Liver (tissue), 9 donors: ENCODE results near the gene SLX9. TPM values are rescaled to one million over a fixed set of nuclear protein-coding genes. Genes with fewer than 3 reads are reported as not detected.

Experiments used
- DNase-seq: peaks from one replicate; pipeline ENCODE4 v3.0.0-alpha.2; 2017; ENCODE audit warnings: low spot score
- H3K27ac ChIP-seq, 2 donors: one replicate each; pipeline ENCODE4 v1.7.0; 2013; ENCODE audit warnings: inconsistent platforms in 2 of 2, low read length in 2 of 2, control low read depth in 1 of 2, low read depth in 1 of 2, mild to moderate bottlenecking in 1 of 2
- H3K27me3 ChIP-seq, 4 donors: one replicate each; pipeline versions ENCODE4 v1.6.1 to v1.7.0; 2013; ENCODE audit warnings: low read length in 3 of 4, inconsistent platforms in 1 of 4, mild to moderate bottlenecking in 1 of 4, moderate library complexity in 1 of 4; ENCODE audit not compliant: control insufficient read depth in 4 of 4, insufficient read depth in 4 of 4
- H3K36me3 ChIP-seq, 4 donors: one replicate each; pipeline versions ENCODE4 v1.6.1 to v1.7.0; 2013; ENCODE audit warnings: low read length in 3 of 4, mild to moderate bottlenecking in 3 of 4, low read depth in 1 of 4, moderate library complexity in 1 of 4; ENCODE audit not compliant: control insufficient read depth in 4 of 4, insufficient read depth in 3 of 4
- H3K4me1 ChIP-seq, 4 donors: one replicate each; pipeline versions ENCODE4 v1.6.1 to v1.7.0; 2013; ENCODE audit warnings: low read length in 3 of 4, mild to moderate bottlenecking in 3 of 4, moderate library complexity in 1 of 4; ENCODE audit not compliant: control insufficient read depth in 4 of 4, insufficient read depth in 4 of 4
- H3K4me3 ChIP-seq, 3 donors: one replicate each; pipeline versions ENCODE4 v1.6.1 to v1.7.0; 2013; ENCODE audit warnings: low read length in 3 of 3, control low read depth in 1 of 3, low read depth in 1 of 3, mild to moderate bottlenecking in 1 of 3
- H3K9ac ChIP-seq, 2 donors: one replicate each; pipeline ENCODE4 v1.7.0; 2013; ENCODE audit warnings: low read length in 2 of 2, mild to moderate bottlenecking in 2 of 2, moderate library complexity in 2 of 2, control low read depth in 1 of 2, low read depth in 1 of 2
- H3K9me3 ChIP-seq, 4 donors: one replicate each; pipeline versions ENCODE4 v1.6.1 to v1.7.0; 2013; ENCODE audit warnings: low read length in 3 of 4; ENCODE audit not compliant: control insufficient read depth in 4 of 4
- EGR1 ChIP-seq, 2 donors: IDR thresholded peaks; 2 replicates each; pipeline ENCODE4 v1.6.1; 2016 to 2018; ENCODE audit warnings: antibody characterized with exemption in 2 of 2, low read depth in 2 of 2
- FOXA1 ChIP-seq: IDR thresholded peaks from 2 replicates; pipeline ENCODE4 v1.6.1; 2016; ENCODE audit warnings: antibody characterized with exemption
- FOXA2 ChIP-seq: IDR thresholded peaks from 2 replicates; pipeline ENCODE4 v1.6.1; 2016; ENCODE audit warnings: antibody characterized with exemption
- GABPA ChIP-seq, 2 donors: IDR thresholded peaks in 1 of 2; conservative IDR thresholded peaks in 1 of 2; 2 replicates each; pipeline ENCODE4 v1.6.1; 2016; ENCODE audit warnings: antibody characterized with exemption in 2 of 2, mild to moderate bottlenecking in 1 of 2, moderate library complexity in 1 of 2
- HNF4A ChIP-seq, 2 donors: conservative IDR thresholded peaks; 2 replicates each; pipeline ENCODE4 v1.6.1; 2016; ENCODE audit warnings: antibody characterized with exemption in 2 of 2, mild to moderate bottlenecking in 2 of 2
- JUND ChIP-seq, 2 donors: IDR thresholded peaks; 2 replicates each; pipeline ENCODE4 v1.6.1; 2016; ENCODE audit warnings: antibody characterized with exemption in 2 of 2
- NR2F2 ChIP-seq: IDR thresholded peaks from 2 replicates; pipeline ENCODE4 v1.6.1; 2016; ENCODE audit warnings: antibody characterized with exemption
- RAD21 ChIP-seq, 2 donors: IDR thresholded peaks; 2 replicates each; pipeline ENCODE4 v1.6.1; 2016; ENCODE audit warnings: antibody characterized with exemption in 2 of 2, mild to moderate bottlenecking in 2 of 2
- RXRA ChIP-seq, 2 donors: IDR thresholded peaks; 2 replicates each; pipeline ENCODE4 v1.6.1; 2017 to 2018; ENCODE audit warnings: antibody characterized with exemption in 2 of 2, mild to moderate bottlenecking in 1 of 2
- SP1 ChIP-seq: IDR thresholded peaks from 2 replicates; pipeline ENCODE4 v1.6.1; 2018; ENCODE audit warnings: antibody characterized with exemption, mild to moderate bottlenecking
- TAF1 ChIP-seq: conservative IDR thresholded peaks from 2 replicates; pipeline ENCODE4 v1.6.1; 2016; ENCODE audit warnings: antibody characterized with exemption, mild to moderate bottlenecking
- YY1 ChIP-seq: IDR thresholded peaks from 2 replicates; pipeline ENCODE4 v1.6.1; 2016; ENCODE audit warnings: antibody characterized with exemption, mild to moderate bottlenecking
- WGBS: extraction: QIAGEN DNeasy Blood & Tissue Kit; methylation state at CpG from one replicate; pipeline ENCODE4 v1.1.7; 2013; 5-methylcytosine and 5-hydroxymethylcytosine counted together
- polyA plus RNA-seq, 2 donors: library from polyadenylated mRNA; stranded (reverse) in 1 of 2; unstranded in 1 of 2; fragments of 200-250 nt in 1 of 2; fragments of >200 nt in 1 of 2; fragmentation: Nextera tagmentation in 1 of 2; extraction: Ambion mirVana in 1 of 2; gene quantifications; one replicate each; pipeline versions ENCODE4 v1.2.1 to v1.2.3, GENCODE V29; 2013 to 2015
- total RNA-seq, 2 donors: library from RNA; depleted of rRNA; stranded (reverse); fragments of >200 nt; gene quantifications; one replicate each; pipeline ENCODE4 v1.2.3, GENCODE V29; 2014
- TF ChIP-seq, protein P1 (sequence below): IDR thresholded peaks from 2 replicates; pipeline ENCODE4 v1.6.1; 2016; ENCODE audit warnings: antibody characterized with exemption
- TF ChIP-seq, protein P2 (sequence below): IDR thresholded peaks from 2 replicates; pipeline ENCODE4 v1.6.1; 2016; ENCODE audit warnings: antibody characterized with exemption
- TF ChIP-seq, protein P3 (sequence below): fragments of 150-350 bp; IDR thresholded peaks from 2 replicates; pipeline ENCODE4 v1.5.1; 2017; ENCODE audit warnings: improper control_type of control experiment, low read depth, low read length; ENCODE audit not compliant: missing input control
- TF ChIP-seq, protein P4 (sequence below): IDR thresholded peaks from 2 replicates; pipeline ENCODE4 v1.6.1; 2016; ENCODE audit warnings: antibody characterized with exemption
- TF ChIP-seq, protein P5 (sequence below): IDR thresholded peaks from 2 replicates; pipeline ENCODE4 v1.6.1; 2016; ENCODE audit warnings: antibody characterized with exemption, mild to moderate bottlenecking
- donor health status: healthy.
- donor health status: healthy.
- donor health status: healthy.
- donor health status: healthy.
- donor health status: healthy.

SLX9 gene
- total and polyA plus RNA-seq, 4 donors: 7.5 to 20.3 (median 12.2) TPM

DNA sequence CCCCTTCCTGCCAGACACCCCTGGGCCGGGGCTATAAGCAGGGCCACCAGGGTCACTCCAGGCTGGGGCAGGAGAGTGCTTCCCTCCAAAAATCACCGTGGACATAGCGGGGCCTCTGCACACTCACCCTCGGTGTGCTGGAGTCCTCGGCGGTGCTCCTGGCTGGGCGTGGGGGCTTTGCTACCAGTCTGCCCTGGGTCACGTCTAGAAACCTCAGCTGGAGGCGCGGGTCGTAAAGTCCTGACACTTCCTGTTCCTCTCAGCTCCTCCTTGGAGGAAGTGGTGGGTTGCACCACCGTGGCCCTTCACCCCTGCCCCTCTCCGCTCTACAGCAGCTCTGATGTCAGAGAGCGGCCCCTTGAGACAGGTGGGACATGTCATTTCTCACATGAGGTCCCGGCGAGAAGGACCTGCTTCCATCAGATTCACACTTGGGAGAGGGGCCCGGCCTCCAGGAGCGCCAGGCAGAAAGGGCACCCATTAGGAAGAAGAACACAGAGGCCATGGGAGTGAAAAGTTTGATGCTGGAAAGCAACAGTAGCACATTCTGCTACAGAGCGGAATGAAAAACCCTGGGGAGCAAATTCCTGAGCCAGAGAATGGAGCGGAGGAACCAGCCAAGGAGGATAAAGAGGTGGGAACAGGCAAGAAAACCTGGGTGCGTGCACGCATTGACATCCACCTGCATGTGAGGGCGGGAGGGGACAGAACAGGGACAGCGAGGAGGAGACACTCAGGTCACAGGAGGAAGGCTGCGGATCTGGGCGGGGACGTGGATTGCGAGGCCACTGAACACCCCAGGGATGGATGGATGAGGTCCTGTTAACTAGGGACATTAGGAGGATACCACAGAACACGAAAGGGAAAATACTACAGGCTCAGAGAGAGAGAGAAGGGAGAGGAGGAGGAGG lies 18.9 kb upstream of the SLX9 start, which contains the start of gene ITGB2:
Gene ITGB2, minus strand, starts transcription at position 206 of the 911 bp plus-strand sequence. CDS start 10,117 bp downstream, outside the sequence.
- Histone ChIP-seq H3K4me1 (peaks cover 3 to 15% (median 13%) of the 10 kb centered on the region in 4 donors), H3K4me3 (peak within 1 kb of the TSS in 2 of 3 donors; percentile 27 to 41), H3K9ac (no peak within 1 kb of the TSS), H3K27me3 (no peaks in the 10 kb centered on the region), H3K9me3 (no peaks in the 10 kb centered on the region), H3K36me3 (no peaks in the 10 kb centered on the region), H3K27ac (peak within 1 kb of the TSS; percentile 50 to 65)
- DNase-seq: no peak
- WGBS: 75% methylated on average over 29 of the region's 29 CpGs
- TF ChIP-seq, protein P1, sequence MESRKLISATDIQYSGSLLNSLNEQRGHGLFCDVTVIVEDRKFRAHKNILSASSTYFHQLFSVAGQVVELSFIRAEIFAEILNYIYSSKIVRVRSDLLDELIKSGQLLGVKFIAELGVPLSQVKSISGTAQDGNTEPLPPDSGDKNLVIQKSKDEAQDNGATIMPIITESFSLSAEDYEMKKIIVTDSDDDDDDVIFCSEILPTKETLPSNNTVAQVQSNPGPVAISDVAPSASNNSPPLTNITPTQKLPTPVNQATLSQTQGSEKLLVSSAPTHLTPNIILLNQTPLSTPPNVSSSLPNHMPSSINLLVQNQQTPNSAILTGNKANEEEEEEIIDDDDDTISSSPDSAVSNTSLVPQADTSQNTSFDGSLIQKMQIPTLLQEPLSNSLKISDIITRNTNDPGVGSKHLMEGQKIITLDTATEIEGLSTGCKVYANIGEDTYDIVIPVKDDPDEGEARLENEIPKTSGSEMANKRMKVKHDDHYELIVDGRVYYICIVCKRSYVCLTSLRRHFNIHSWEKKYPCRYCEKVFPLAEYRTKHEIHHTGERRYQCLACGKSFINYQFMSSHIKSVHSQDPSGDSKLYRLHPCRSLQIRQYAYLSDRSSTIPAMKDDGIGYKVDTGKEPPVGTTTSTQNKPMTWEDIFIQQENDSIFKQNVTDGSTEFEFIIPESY: no peak
- TF ChIP-seq FOXA2 (no peak), EGR1 (IDR thresholded peaks at IDR 0.05; ENCODE audit: low read depth in 2 of 2) (no peak), YY1 (no peak), RAD21 (IDR thresholded peaks at IDR 0.05) (no peak), JUND (IDR thresholded peaks at IDR 0.05) (no peak), NR2F2 (no peak), TAF1 (no peak), FOXA1 (no peak), GABPA (IDR thresholded peaks at IDR 0.05 in 1 of 2, conservative IDR thresholded peaks at IDR 0.05 in 1 of 2) (no peak), RXRA (IDR thresholded peaks at IDR 0.05) (no peak), HNF4A (conservative IDR thresholded peaks at IDR 0.05) (no peak), SP1 (no peak)
- TF ChIP-seq, protein P2, sequence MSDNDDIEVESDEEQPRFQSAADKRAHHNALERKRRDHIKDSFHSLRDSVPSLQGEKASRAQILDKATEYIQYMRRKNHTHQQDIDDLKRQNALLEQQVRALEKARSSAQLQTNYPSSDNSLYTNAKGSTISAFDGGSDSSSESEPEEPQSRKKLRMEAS: no peak
- TF ChIP-seq, protein P3, sequence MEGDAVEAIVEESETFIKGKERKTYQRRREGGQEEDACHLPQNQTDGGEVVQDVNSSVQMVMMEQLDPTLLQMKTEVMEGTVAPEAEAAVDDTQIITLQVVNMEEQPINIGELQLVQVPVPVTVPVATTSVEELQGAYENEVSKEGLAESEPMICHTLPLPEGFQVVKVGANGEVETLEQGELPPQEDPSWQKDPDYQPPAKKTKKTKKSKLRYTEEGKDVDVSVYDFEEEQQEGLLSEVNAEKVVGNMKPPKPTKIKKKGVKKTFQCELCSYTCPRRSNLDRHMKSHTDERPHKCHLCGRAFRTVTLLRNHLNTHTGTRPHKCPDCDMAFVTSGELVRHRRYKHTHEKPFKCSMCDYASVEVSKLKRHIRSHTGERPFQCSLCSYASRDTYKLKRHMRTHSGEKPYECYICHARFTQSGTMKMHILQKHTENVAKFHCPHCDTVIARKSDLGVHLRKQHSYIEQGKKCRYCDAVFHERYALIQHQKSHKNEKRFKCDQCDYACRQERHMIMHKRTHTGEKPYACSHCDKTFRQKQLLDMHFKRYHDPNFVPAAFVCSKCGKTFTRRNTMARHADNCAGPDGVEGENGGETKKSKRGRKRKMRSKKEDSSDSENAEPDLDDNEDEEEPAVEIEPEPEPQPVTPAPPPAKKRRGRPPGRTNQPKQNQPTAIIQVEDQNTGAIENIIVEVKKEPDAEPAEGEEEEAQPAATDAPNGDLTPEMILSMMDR: no peak
- TF ChIP-seq, protein P4, sequence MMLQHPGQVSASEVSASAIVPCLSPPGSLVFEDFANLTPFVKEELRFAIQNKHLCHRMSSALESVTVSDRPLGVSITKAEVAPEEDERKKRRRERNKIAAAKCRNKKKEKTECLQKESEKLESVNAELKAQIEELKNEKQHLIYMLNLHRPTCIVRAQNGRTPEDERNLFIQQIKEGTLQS: no peak

DNA sequence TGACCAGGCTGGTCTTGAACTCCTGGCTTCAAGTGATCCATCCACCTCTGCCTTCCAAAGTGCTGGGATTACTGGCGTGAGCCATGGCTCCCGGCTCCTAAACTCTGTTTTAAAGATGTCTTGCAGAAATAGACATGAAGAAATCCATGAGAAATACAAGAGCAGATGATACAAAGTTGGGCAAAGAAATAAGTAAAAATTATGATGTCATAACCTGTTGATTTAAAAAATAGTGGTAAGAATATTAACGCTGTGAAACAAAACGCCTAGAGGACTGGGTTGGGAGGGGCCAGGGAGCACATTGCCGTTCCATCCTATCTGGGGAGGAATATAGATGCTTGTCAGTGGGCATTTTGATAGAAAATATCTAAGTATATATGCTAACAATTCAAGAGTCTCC lies 17.9 kb upstream of the SLX9 start:
- Histone ChIP-seq H3K4me1 (peaks cover 3 to 15% (median 13%) of the 10 kb centered on the region in 4 donors), H3K4me3 (no peak overlapping the region), H3K36me3 (no peaks in the 10 kb centered on the region), H3K27me3 (no peaks in the 10 kb centered on the region), H3K27ac (no peak overlapping the region), H3K9ac (no peak overlapping the region), H3K9me3 (no peaks in the 10 kb centered on the region)
- WGBS: 87% methylated on average over 5 of the region's 5 CpGs
- DNase-seq: no peak
- TF ChIP-seq, protein P3: no peak
- TF ChIP-seq RAD21 (IDR thresholded peaks at IDR 0.05) (no peak), GABPA (IDR thresholded peaks at IDR 0.05 in 1 of 2, conservative IDR thresholded peaks at IDR 0.05 in 1 of 2) (no peak), RXRA (IDR thresholded peaks at IDR 0.05) (no peak), FOXA1 (no peak), YY1 (no peak)
- TF ChIP-seq, protein P4: no peak
- TF ChIP-seq, protein P1: no peak
- TF ChIP-seq, protein P5, sequence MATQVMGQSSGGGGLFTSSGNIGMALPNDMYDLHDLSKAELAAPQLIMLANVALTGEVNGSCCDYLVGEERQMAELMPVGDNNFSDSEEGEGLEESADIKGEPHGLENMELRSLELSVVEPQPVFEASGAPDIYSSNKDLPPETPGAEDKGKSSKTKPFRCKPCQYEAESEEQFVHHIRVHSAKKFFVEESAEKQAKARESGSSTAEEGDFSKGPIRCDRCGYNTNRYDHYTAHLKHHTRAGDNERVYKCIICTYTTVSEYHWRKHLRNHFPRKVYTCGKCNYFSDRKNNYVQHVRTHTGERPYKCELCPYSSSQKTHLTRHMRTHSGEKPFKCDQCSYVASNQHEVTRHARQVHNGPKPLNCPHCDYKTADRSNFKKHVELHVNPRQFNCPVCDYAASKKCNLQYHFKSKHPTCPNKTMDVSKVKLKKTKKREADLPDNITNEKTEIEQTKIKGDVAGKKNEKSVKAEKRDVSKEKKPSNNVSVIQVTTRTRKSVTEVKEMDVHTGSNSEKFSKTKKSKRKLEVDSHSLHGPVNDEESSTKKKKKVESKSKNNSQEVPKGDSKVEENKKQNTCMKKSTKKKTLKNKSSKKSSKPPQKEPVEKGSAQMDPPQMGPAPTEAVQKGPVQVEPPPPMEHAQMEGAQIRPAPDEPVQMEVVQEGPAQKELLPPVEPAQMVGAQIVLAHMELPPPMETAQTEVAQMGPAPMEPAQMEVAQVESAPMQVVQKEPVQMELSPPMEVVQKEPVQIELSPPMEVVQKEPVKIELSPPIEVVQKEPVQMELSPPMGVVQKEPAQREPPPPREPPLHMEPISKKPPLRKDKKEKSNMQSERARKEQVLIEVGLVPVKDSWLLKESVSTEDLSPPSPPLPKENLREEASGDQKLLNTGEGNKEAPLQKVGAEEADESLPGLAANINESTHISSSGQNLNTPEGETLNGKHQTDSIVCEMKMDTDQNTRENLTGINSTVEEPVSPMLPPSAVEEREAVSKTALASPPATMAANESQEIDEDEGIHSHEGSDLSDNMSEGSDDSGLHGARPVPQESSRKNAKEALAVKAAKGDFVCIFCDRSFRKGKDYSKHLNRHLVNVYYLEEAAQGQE: no peak
